ENCODE measurements around the gene MRPL57.

GRCh38 chr13:21216332-21216731 is 39.9 kb downstream of the MRPL57 start:
- TF ChIP-seq CTCF (IDR thresholded peaks at IDR 0.05) (no peak), POLR2A (IDR thresholded peaks at IDR 0.05) (no peak), POLR2AphosphoS5 (IDR thresholded peaks at IDR 0.05; ENCODE audit: insufficient read depth in 1 of 2, low read depth in 1 of 2) (no peak)

Data from vagina (tissue), 2 donors.